HG03060 (cell line): ENCODE measurements around the gene FGFRL1.
"Not testable (repeated sequence)": the region's sequence is repeated elsewhere in the genome, so short reads cannot be mapped to it uniquely, and the experiment has no call there.

Experiments
- ATAC-seq: cut with Tn5 transposase; IDR thresholded peaks from one replicate; pipeline ENCODE4 v1.9.1; 2021; ENCODE audit warnings: low read depth, moderate number of reproducible peaks; ENCODE audit not compliant: unreplicated experiment

FGFRL1 gene

GRCh38 chr4:991451-992296 lies 19.8 kb upstream of the FGFRL1 start:
- no peak for ATAC-seq

- no peak for ATAC-seq
Measured at GRCh38 chr4:992297-993110, 18.9 kb upstream of the FGFRL1 start.

- ATAC-seq, result no peak
Measured at GRCh38 chr4:993111-994029, 18.1 kb upstream of the FGFRL1 start, which contains the start of gene SLC26A1. Gene SLC26A1, minus strand, starts transcription at chr4:993404. Its CDS starts 1,701 bp downstream, at chr4:991703.

- ATAC-seq, result no peak
Measured at GRCh38 chr4:995311-996026, 16.0 kb upstream of the FGFRL1 start.

- no peak for ATAC-seq
Measured at GRCh38 chr4:996030-996996, 15.1 kb upstream of the FGFRL1 start.

- no peak for ATAC-seq
Measured at GRCh38 chr4:996997-997374, 14.4 kb upstream of the FGFRL1 start.

GRCh38 chr4:997375-998071 lies 13.9 kb upstream of the FGFRL1 start:
- no peak for ATAC-seq

GRCh38 chr4:998096-998691 lies 13.2 kb upstream of the FGFRL1 start:
- no peak for ATAC-seq

GRCh38 chr4:999240-999863 lies 12.1 kb upstream of the FGFRL1 start:
- not testable (repeated sequence) for ATAC-seq

- ATAC-seq, result no peak
Measured at GRCh38 chr4:999882-1000425, 11.5 kb upstream of the FGFRL1 start.

- ATAC-seq, result no peak
Measured at GRCh38 chr4:1000686-1001260, 10.7 kb upstream of the FGFRL1 start.

- no peak for ATAC-seq
Measured at GRCh38 chr4:1001561-1002130, 9.8 kb upstream of the FGFRL1 start.

GRCh38 chr4:1002131-1002630 lies 9.2 kb upstream of the FGFRL1 start:
- no peak for ATAC-seq

- no peak for ATAC-seq
Measured at GRCh38 chr4:1002631-1003251, 8.7 kb upstream of the FGFRL1 start.

- no peak for ATAC-seq
Measured at GRCh38 chr4:1003271-1004070, 8.0 kb upstream of the FGFRL1 start.
